Endothelial cell of umbilical vein (primary cell): ENCODE measurements around the gene EPHX1. TPM values are rescaled to one million over a fixed set of nuclear protein-coding genes. Genes with fewer than 3 reads are reported as not detected.

Source experiments
- BruUV-seq: library from RNA; stranded (reverse); fragments of 400-500 nt; replicated peaks from 2 replicates; lab custom pipeline; 2021; lab: Mats Ljungman, UMichigan
- CTCF ChIA-PET: fragments of 300-600, 350-600 bp; sonication (Branson Sonifier 250); formaldehyde crosslinking; loops from one replicate; lab custom pipeline; 2021; ENCODE audit warnings: antibody characterized with exemption, inconsistent platforms; lab: Charles Lee
- POLR2A ChIA-PET: fragments of 300-600, 350-600 bp; sonication (Branson Sonifier 250); formaldehyde crosslinking; loops from one replicate; lab custom pipeline; 2021; ENCODE audit warnings: antibody characterized with exemption, inconsistent platforms; lab: Charles Lee
- DNase-seq: peaks from one replicate; pipeline ENCODE4 v3.0.0-alpha.2; 2011; ENCODE audit warnings: low read depth, low spot score
- FAIRE-seq: peaks from 2 replicates; lab custom pipeline; 2011; peaks lifted over from hg19 to GRCh38; lab: Jason Lieb, UNC
- H2AFZ ChIP-seq: 2 replicates; pipeline ENCODE4 v1.6.0; 2012; ENCODE audit warnings: low read depth, low read length, control low read depth, inconsistent platforms
- H3K27ac ChIP-seq: 2 replicates; pipeline ENCODE4 v1.5.1; 2011; ENCODE audit warnings: low read depth, mild to moderate bottlenecking, control low read depth, low read length, moderate library complexity; ENCODE audit not compliant: insufficient read depth
- H3K27me3 ChIP-seq, 2 experiments: 2 replicates each; pipeline versions ENCODE4 v1.6.0 to v1.6.1; 2011; ENCODE audit warnings: low read length in 2 of 2, mixed read lengths in 1 of 2; ENCODE audit not compliant: control insufficient read depth in 2 of 2, insufficient read depth in 2 of 2
- H3K36me3 ChIP-seq, 2 experiments: 2 replicates in 1 of 2; 3 replicates in 1 of 2; pipeline ENCODE4 v1.5.1; 2011; ENCODE audit warnings: low read length in 2 of 2, mild to moderate bottlenecking in 1 of 2, moderate library complexity in 1 of 2; ENCODE audit not compliant: control insufficient read depth in 2 of 2, insufficient read depth in 2 of 2; ENCODE audit errors: extremely low read depth in 1 of 2
- H3K4me1 ChIP-seq: 3 replicates; pipeline ENCODE4 v1.5.1; 2011; ENCODE audit warnings: mild to moderate bottlenecking, low read length; ENCODE audit not compliant: control insufficient read depth, insufficient read depth; ENCODE audit errors: extremely low read depth
- H3K4me2 ChIP-seq: 2 replicates; pipeline ENCODE4 v1.6.1; 2011; ENCODE audit warnings: low read length, control low read depth, mixed read lengths; ENCODE audit not compliant: insufficient read depth
- H3K4me3 ChIP-seq, 3 experiments: fragments of 200-600 bp in 1 of 3; sonication (generic), shearing (Covaris generic) in 1 of 3; replicated peaks in 1 of 3; 2 replicates each; pipeline ENCODE4 v1.5.1; 2011 to 2016; ENCODE audit warnings: control low read depth in 3 of 3, low read length in 3 of 3, mild to moderate bottlenecking in 2 of 3, inconsistent platforms in 1 of 3, low read depth in 1 of 3, moderate library complexity in 1 of 3; ENCODE audit not compliant: insufficient read depth in 1 of 3
- H3K79me2 ChIP-seq: 2 replicates; pipeline ENCODE4 v1.6.0; 2012; ENCODE audit warnings: low read length, inconsistent platforms; ENCODE audit not compliant: control insufficient read depth, insufficient read depth
- H3K9ac ChIP-seq: replicated peaks from 2 replicates; pipeline ENCODE3; 2011; ENCODE audit warnings: low read length, control low read depth; ENCODE audit not compliant: insufficient read depth; ENCODE audit errors: extremely low read depth
- H3K9me1 ChIP-seq: replicated peaks from 3 replicates; pipeline ENCODE4 v1.6.0; 2011; ENCODE audit warnings: mild to moderate bottlenecking, low read length; ENCODE audit not compliant: control insufficient read depth, insufficient read depth; ENCODE audit errors: extremely low read depth
- H3K9me3 ChIP-seq: replicated peaks from 2 replicates; pipeline ENCODE4 v1.5.1; 2012; ENCODE audit warnings: low read length, inconsistent platforms; ENCODE audit not compliant: control insufficient read depth, insufficient read depth
- H4K20me1 ChIP-seq: replicated peaks from 2 replicates; pipeline ENCODE3; 2011; ENCODE audit warnings: mild to moderate bottlenecking, low read length; ENCODE audit not compliant: control insufficient read depth, insufficient read depth; ENCODE audit errors: extremely low read depth
- FOS ChIP-seq: IDR thresholded peaks from 2 replicates; pipeline ENCODE4 v1.6.1; 2011; ENCODE audit warnings: mild to moderate bottlenecking, low read length, moderate library complexity, borderline replicate concordance; ENCODE audit not compliant: insufficient read depth
- GATA2 ChIP-seq: IDR thresholded peaks from 2 replicates; pipeline ENCODE4 v1.7.0; 2011; ENCODE audit warnings: low read depth, mild to moderate bottlenecking, moderate library complexity, mixed read lengths, low read length; ENCODE audit not compliant: insufficient read length, insufficient read depth
- JUN ChIP-seq: IDR thresholded peaks from 2 replicates; pipeline ENCODE4 v1.6.1; 2011; ENCODE audit warnings: borderline replicate concordance, low read depth; ENCODE audit not compliant: insufficient read length, insufficient read depth
- POLR2AphosphoS5 ChIP-seq: IDR thresholded peaks from 2 replicates; pipeline ENCODE4 v1.6.1; 2012; ENCODE audit warnings: low read depth, mild to moderate bottlenecking, control low read depth, low read length, moderate library complexity; ENCODE audit not compliant: insufficient read depth
- dilution Hi-C: fragments of 300-500 bp; cut with MboI; formaldehyde crosslinking; loops from one replicate; pipeline ENCODE4 v1.15.0; 2019; ENCODE audit warnings: low sequenced_read_pairs; ENCODE audit not compliant: extremely low pct_ligation_motif_present
- intact Hi-C: fragments of 100-400 bp; cut with micrococcal nuclease; formaldehyde crosslinking; loops from one replicate; pipeline ENCODE4 v1.10.0; 2022
- polyA plus RNA-seq, 4 experiments: library from polyadenylated mRNA; depleted of rRNA in 3 of 4; stranded (reverse) in 3 of 4; unstranded in 1 of 4; fragments of >200 nt; gene quantifications; 2 replicates each; pipeline versions ENCODE4 v1.2.1 to v1.2.3, GENCODE V29; 2011 to 2012; ENCODE audit warnings: missing spikeins in 1 of 4
- total RNA-seq: library from RNA; stranded (reverse); gene quantifications from 2 replicates; pipeline ENCODE4 v1.2.3, GENCODE V29; 2021
- TF ChIP-seq, protein P1 (sequence below), 2 donors: IDR thresholded peaks; 1 replicate in 1 of 2; 2 replicates in 1 of 2; pipeline ENCODE4 v1.5.1; 2011; ENCODE audit warnings: low read length in 2 of 2, mild to moderate bottlenecking in 2 of 2, moderate library complexity in 2 of 2, control low read depth in 1 of 2, inconsistent platforms in 1 of 2, low read depth in 1 of 2; ENCODE audit not compliant: insufficient read depth in 1 of 2; ENCODE audit errors: extremely low read depth in 1 of 2

The EPHX1 gene
- total and polyA plus RNA-seq, 2 donors (not counting 3 experiments of a cell fraction or from before 2014, with no cell fraction given) = 23.7 to 25.2 TPM

- H3K4me3 ChIP-seq = no peak overlapping the region
- peak overlapping the region; percentile 58 for H3K27ac ChIP-seq
- intact Hi-C loops = loop anchor here (1.0 kb wide), 1 partner anchor 112 kb away; no protein-coding TSS in a partner anchor
- H3K27me3 ChIP-seq = no peaks in the 10 kb centered on the region
- peaks cover 47% of the 10 kb centered on the region for H3K4me1 ChIP-seq
- H3K9me1 ChIP-seq = no peaks in the 10 kb centered on the region
- H3K9me3 ChIP-seq = no peaks in the 10 kb centered on the region
- dilution Hi-C loops = no loop called here
- H3K9ac ChIP-seq = no peak overlapping the region
- H2AFZ ChIP-seq = peak overlapping the region; percentile 74
- FAIRE-seq (peak; percentile 97), DNase-seq (peak; percentile 84)
- H3K4me2 ChIP-seq = peak overlapping the region; percentile 23
- H3K79me2 ChIP-seq = no peaks in the 10 kb centered on the region
- ChIA-PET POLR2A (interaction anchor here (1.0 to 1.5 kb wide), 2 partner anchors 10 to 112 kb away, joined by 4 read pairs; partner anchors contain the start of gene SRP9), CTCF (interaction anchor here (0.7 to 3.1 kb wide), 13 partner anchors 10 to 292 kb away, joined by 3 to 20 read pairs (median 5); partner anchors contain the start of genes ENAH and SRP9)
- no peaks in the 10 kb centered on the region for H4K20me1 ChIP-seq
- H3K36me3 ChIP-seq = no peaks in the 10 kb centered on the region
- TF ChIP-seq, protein P1, sequence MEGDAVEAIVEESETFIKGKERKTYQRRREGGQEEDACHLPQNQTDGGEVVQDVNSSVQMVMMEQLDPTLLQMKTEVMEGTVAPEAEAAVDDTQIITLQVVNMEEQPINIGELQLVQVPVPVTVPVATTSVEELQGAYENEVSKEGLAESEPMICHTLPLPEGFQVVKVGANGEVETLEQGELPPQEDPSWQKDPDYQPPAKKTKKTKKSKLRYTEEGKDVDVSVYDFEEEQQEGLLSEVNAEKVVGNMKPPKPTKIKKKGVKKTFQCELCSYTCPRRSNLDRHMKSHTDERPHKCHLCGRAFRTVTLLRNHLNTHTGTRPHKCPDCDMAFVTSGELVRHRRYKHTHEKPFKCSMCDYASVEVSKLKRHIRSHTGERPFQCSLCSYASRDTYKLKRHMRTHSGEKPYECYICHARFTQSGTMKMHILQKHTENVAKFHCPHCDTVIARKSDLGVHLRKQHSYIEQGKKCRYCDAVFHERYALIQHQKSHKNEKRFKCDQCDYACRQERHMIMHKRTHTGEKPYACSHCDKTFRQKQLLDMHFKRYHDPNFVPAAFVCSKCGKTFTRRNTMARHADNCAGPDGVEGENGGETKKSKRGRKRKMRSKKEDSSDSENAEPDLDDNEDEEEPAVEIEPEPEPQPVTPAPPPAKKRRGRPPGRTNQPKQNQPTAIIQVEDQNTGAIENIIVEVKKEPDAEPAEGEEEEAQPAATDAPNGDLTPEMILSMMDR (IDR thresholded peaks at IDR 0.05; ENCODE audit: extremely low read depth in 1 of 2, insufficient read depth in 1 of 2, low read depth in 1 of 2, low read length in 2 of 2) = no peak
- TF ChIP-seq FOS = peak; percentile 72
- TF ChIP-seq GATA2 = peak; percentile 70
- peak; percentile 50 for TF ChIP-seq JUN
- TF ChIP-seq POLR2AphosphoS5 = peak; percentile 32
- no TSS peak for BruUV-seq
Measured at GRCh38 chr1:225766967-225767633, 42.8 kb upstream of the EPHX1 start.
